Mesenteric fat pad (tissue), 1 donor: ENCODE data around the gene RC3H2. TPM values are rescaled to one million over a fixed set of nuclear protein-coding genes. Genes with fewer than 3 reads are reported as not detected.
"Not testable (repeated sequence)": the region's sequence is repeated elsewhere in the genome, so short reads cannot be mapped to it uniquely, and the experiment has no call there.

ENCODE experiments used
- DNase-seq: peaks from one replicate; pipeline ENCODE4 v3.0.0-alpha.2; 2020; ENCODE audit warnings: low spot score
- total RNA-seq: library from RNA; stranded (reverse); fragmentation: NEBNext Ultra II Directional; extraction: Animal tissue kit (Norgen Biotek cat#: 25700); gene quantifications from one replicate; pipeline ENCODE4 v1.2.1, GENCODE V29; 2021
- donor health status: DM: yes; HTN: yes; CAD: no.

The RC3H2 gene
- total RNA-seq, 1 donor from 2014 or later = 40.0 TPM

- no peak for DNase-seq
Observed at GRCh38 chr9:122845116-122845515, 60.0 kb downstream of the RC3H2 start.

- DNase-seq = no peak
Observed at GRCh38 chr9:122844137-122844536, 61.0 kb downstream of the RC3H2 start.

- no peak for DNase-seq
Observed at GRCh38 chr9:122841501-122841900, 63.7 kb downstream of the RC3H2 start.

- DNase-seq = not testable (repeated sequence)
Observed at GRCh38 chr9:122838441-122838840, 66.7 kb downstream of the RC3H2 start.

- DNase-seq = no peak
Observed at GRCh38 chr9:122837266-122837850, 67.8 kb downstream of the RC3H2 start.

- no peak for DNase-seq
Observed at GRCh38 chr9:122835313-122835731, 69.8 kb downstream of the RC3H2 start.

- DNase-seq = no peak
Observed at GRCh38 chr9:122832194-122832593, 73.0 kb downstream of the RC3H2 start.

- DNase-seq = not testable (repeated sequence)
Observed at GRCh38 chr9:122828965-122829284, 76.2 kb downstream of the RC3H2 start.

GRCh38 chr9:122827761-122828093, 77.4 kb downstream of the RC3H2 start:
- DNase-seq = no peak

GRCh38 chr9:122822938-122823337, 82.2 kb downstream of the RC3H2 start:
- no peak for DNase-seq

GRCh38 chr9:122822056-122822455, 83.1 kb downstream of the RC3H2 start:
- DNase-seq = no peak

GRCh38 chr9:122821278-122821943, 83.7 kb downstream of the RC3H2 start:
- DNase-seq = no peak

GRCh38 chr9:122820490-122820845, 84.7 kb downstream of the RC3H2 start:
- DNase-seq = no peak

GRCh38 chr9:122819791-122820489, 85.2 kb downstream of the RC3H2 start:
- no peak for DNase-seq

GRCh38 chr9:122819326-122819725, 85.8 kb downstream of the RC3H2 start:
- DNase-seq = no peak

GRCh38 chr9:122816163-122816867, 88.8 kb downstream of the RC3H2 start:
- DNase-seq = peak; percentile 71

GRCh38 chr9:122815544-122815943, 89.6 kb downstream of the RC3H2 start:
- DNase-seq = no peak

GRCh38 chr9:122814545-122814944, 90.6 kb downstream of the RC3H2 start:
- DNase-seq = no peak

GRCh38 chr9:122812736-122813135, 92.4 kb downstream of the RC3H2 start:
- DNase-seq = peak; percentile 8

- DNase-seq = peak; percentile 45
Observed at GRCh38 chr9:122810306-122810946, 94.7 kb downstream of the RC3H2 start.

GRCh38 chr9:122809261-122809660, 95.9 kb downstream of the RC3H2 start:
- DNase-seq = peak; percentile 30

- DNase-seq = no peak
Observed at GRCh38 chr9:122808141-122808540, 97.0 kb downstream of the RC3H2 start.
